MV-4-11 (cell line): Measurements from ENCODE around the gene UBE4B.
A peak's percentile ranks its signal among the peaks of the same experiment; 100 is the strongest.

ENCODE experiments used
- DNase-seq: peaks from one replicate; lab custom pipeline; 2025; lab: John Stamatoyannopoulos, UW

The UBE4B gene

GRCh38 chr1:10117132-10117531 is 84.4 kb downstream of the UBE4B start:
- DNase-seq: no peak

GRCh38 chr1:10117865-10118264 is 85.1 kb downstream of the UBE4B start:
- no peak for DNase-seq

GRCh38 chr1:10121688-10122087 is 88.9 kb downstream of the UBE4B start:
- DNase-seq: no peak

- no peak for DNase-seq
These were observed 90.2 kb downstream of the UBE4B start for GRCh38 chr1:10122926-10123325.

- DNase-seq: no peak
These were observed 95.5 kb downstream of the UBE4B start for GRCh38 chr1:10128101-10128765.

- no peak for DNase-seq
These were observed 99.6 kb downstream of the UBE4B start for GRCh38 chr1:10132316-10132715.

- DNase-seq: no peak
These were observed 100.1 kb downstream of the UBE4B start for GRCh38 chr1:10132852-10133251.

GRCh38 chr1:10140981-10141380 is 108.2 kb downstream of the UBE4B start:
- DNase-seq: no peak

- no peak for DNase-seq
These were observed 111.3 kb downstream of the UBE4B start for GRCh38 chr1:10143961-10144485.

- no peak for DNase-seq
These were observed 113.6 kb downstream of the UBE4B start for GRCh38 chr1:10146391-10146790.

- no peak for DNase-seq
These were observed 116.5 kb downstream of the UBE4B start for GRCh38 chr1:10149231-10149630.

GRCh38 chr1:10152709-10153284 is 120.0 kb downstream of the UBE4B start:
- peak; percentile 37 for DNase-seq

GRCh38 chr1:10155087-10155712 is 122.4 kb downstream of the UBE4B start:
- DNase-seq: no peak

- DNase-seq: no peak
These were observed 127.4 kb downstream of the UBE4B start for GRCh38 chr1:10160173-10160572.

- no peak for DNase-seq
These were observed 128.2 kb downstream of the UBE4B start for GRCh38 chr1:10160907-10161490.

- no peak for DNase-seq
These were observed 129.0 kb downstream of the UBE4B start for GRCh38 chr1:10161541-10162290.

GRCh38 chr1:10168912-10169514 is 136.3 kb downstream of the UBE4B start:
- DNase-seq: peak; percentile 35

GRCh38 chr1:10170239-10170574 is 137.4 kb downstream of the UBE4B start:
- DNase-seq: peak; percentile 62

- DNase-seq: no peak
These were observed 138.5 kb downstream of the UBE4B start for GRCh38 chr1:10171105-10171767.

- DNase-seq: no peak
These were observed 139.4 kb downstream of the UBE4B start for GRCh38 chr1:10171995-10172669.

GRCh38 chr1:10173582-10173981 is 140.8 kb downstream of the UBE4B start:
- no peak for DNase-seq
